Cardiac fibroblast (primary cell): ENCODE measurements around the gene CTSD.

Source experiments
- DNase-seq, 2 donors: peaks; one replicate each; pipeline versions ENCODE4 v3.0.0 to v3.0.0-alpha.2; 2010; ENCODE audit warnings: low read depth in 2 of 2
- H3K4me3 ChIP-seq, 2 donors: replicated peaks in 1 of 2; 1 replicate in 1 of 2; 2 replicates in 1 of 2; pipeline ENCODE4 v1.5.1; 2011; ENCODE audit warnings: low read depth in 2 of 2, low read length in 2 of 2, mild to moderate bottlenecking in 2 of 2, moderate library complexity in 1 of 2
- CTCF ChIP-seq: IDR thresholded peaks from one replicate; pipeline ENCODE4 v1.5.1; 2011; ENCODE audit warnings: low read depth, mild to moderate bottlenecking, low read length, inconsistent platforms

CTSD gene

GRCh38 chr11:1757861-1758610 is 5.7 kb downstream of the CTSD start:
- no peak overlapping the region for H3K4me3 ChIP-seq
- no peak for TF ChIP-seq CTCF
- no peak for DNase-seq

GRCh38 chr11:1756791-1757771 is 6.6 kb downstream of the CTSD start:
- no peak overlapping the region for H3K4me3 ChIP-seq
- no peak for DNase-seq

GRCh38 chr11:1755692-1756561 is 7.8 kb downstream of the CTSD start:
- no peak for DNase-seq
- TF ChIP-seq CTCF, result no peak
- no peak overlapping the region for H3K4me3 ChIP-seq

More at GRCh38 chr11:1756791-1757771, 6.6 kb downstream of the CTSD start:
- TF ChIP-seq CTCF, result no peak

- no peak for DNase-seq
- no peak overlapping the region for H3K4me3 ChIP-seq
- no peak for TF ChIP-seq CTCF
These were observed 8.4 kb downstream of the CTSD start for GRCh38 chr11:1755344-1755691.

- no peak for TF ChIP-seq CTCF
- no peak for DNase-seq
These were observed 9.2 kb downstream of the CTSD start for GRCh38 chr11:1754376-1755150.

GRCh38 chr11:1753929-1754305 is 9.8 kb downstream of the CTSD start:
- no peak overlapping the region for H3K4me3 ChIP-seq
- no peak for DNase-seq
- no peak for TF ChIP-seq CTCF

More at GRCh38 chr11:1754376-1755150, 9.2 kb downstream of the CTSD start:
- H3K4me3 ChIP-seq, result no peak overlapping the region
